HG03571 (cell line): ENCODE measurements around the gene ATRN.
"Not testable (repeated sequence)": the region's sequence is repeated elsewhere in the genome, so short reads cannot be mapped to it uniquely, and the experiment has no call there.

Source experiments
- ATAC-seq: cut with Tn5 transposase; IDR thresholded peaks from one replicate; pipeline ENCODE4 v1.9.1; 2021; ENCODE audit not compliant: unreplicated experiment

ATRN gene

GRCh38 chr20:3514012-3514642 is 43.3 kb downstream of the ATRN start:
- no peak for ATAC-seq

DNA sequence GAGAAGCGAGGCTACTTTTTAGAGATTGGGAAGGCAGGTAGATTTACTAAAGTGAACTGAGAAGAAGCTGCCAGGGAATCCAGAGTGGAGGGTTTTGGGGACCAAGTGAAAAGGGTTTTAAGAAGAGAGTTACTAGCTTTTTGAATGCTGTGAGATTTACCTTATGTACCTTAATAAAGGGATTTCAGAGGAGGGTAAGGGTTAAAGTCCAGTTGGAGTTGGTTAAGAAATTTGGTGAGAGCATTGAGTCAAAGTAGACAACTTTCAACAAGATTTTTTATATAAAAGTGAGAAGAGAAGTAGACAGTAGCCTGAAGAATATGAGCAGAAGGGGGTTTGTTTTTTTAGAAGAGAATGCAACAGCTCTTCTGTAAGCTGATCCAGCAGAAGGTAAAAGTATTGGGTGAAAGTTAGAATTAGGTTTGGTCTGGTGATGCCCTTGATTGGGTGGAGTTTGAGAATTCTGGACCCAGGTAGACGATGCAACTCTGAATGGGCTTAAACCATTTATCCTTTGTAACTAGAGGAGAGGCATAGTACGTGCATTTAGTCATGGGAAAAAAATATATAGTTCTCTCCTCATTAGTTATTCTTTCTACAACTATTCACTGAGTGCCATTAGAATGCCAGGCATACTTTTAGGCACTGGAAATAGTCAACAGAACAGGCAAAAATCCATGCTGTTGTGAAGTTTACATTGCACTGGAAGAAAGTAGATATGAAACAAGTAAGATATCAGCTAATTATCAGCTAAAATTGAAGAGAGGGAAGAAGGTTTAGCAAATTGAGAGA is 44.8 kb downstream of the ATRN start:
- no peak for ATAC-seq

GRCh38 chr20:3521852-3522740 is 51.3 kb downstream of the ATRN start:
- no peak for ATAC-seq

- ATAC-seq, result not testable (repeated sequence)
These were observed 53.9 kb downstream of the ATRN start for GRCh38 chr20:3524696-3525095.

GRCh38 chr20:3532089-3532615 is 61.3 kb downstream of the ATRN start:
- ATAC-seq, result no peak

DNA sequence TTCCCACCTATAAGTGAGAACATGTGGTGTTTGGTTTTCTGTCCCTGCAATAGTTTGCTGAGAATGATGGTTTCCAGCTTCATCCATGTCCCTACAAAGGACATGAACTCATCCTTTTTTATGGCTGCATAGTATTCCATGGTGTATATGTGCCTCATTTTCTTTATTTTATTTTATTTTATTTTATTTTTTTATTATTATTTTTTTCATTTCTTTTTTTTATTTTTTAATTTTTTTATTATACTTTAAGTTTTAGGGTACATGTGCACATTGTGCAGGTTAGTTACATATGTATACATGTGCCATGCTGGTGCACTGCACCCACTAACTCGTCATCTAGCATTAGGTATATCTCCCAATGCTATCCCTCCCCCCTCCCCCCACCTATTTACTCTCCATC is 66.9 kb downstream of the ATRN start:
- ATAC-seq, result not testable (repeated sequence)

DNA sequence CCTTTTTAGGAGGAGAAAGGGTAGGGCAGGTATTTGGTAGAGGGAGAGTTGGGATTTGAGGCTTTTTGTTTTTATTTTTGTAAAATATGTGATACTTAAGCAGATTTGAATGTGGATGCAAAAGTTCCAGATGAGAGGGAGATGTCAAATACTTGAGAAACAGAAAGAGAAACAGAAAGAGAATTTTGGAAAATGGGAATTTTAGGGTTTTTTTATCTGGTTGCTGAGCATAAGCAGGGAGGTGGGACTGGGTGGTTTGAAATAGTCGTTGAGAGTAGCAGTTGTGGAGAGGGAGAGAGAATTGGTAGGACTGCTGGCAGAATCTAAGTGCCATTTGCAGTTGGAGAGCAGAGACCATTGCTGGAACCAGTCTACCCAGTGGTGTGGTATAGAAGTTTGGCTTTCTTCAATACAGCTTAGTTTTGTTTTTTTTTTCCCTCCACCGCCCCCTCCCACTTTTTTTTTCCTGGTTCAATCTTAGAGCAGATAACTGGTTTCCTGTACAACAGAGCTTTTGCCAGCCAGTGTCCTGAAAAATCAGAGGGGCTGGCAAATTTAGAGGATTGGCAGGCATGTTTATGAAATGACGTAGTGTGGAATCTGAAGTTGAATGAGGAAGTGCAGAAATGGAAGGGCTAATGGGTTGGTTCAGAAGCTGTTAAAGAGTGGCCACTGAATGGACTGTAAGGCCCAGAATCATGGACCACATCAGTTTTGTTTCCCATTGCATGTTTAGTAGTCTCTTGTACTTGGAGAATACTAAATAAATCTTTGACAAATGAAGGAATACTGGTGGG is 68.7 kb downstream of the ATRN start:
- ATAC-seq, result no peak

DNA sequence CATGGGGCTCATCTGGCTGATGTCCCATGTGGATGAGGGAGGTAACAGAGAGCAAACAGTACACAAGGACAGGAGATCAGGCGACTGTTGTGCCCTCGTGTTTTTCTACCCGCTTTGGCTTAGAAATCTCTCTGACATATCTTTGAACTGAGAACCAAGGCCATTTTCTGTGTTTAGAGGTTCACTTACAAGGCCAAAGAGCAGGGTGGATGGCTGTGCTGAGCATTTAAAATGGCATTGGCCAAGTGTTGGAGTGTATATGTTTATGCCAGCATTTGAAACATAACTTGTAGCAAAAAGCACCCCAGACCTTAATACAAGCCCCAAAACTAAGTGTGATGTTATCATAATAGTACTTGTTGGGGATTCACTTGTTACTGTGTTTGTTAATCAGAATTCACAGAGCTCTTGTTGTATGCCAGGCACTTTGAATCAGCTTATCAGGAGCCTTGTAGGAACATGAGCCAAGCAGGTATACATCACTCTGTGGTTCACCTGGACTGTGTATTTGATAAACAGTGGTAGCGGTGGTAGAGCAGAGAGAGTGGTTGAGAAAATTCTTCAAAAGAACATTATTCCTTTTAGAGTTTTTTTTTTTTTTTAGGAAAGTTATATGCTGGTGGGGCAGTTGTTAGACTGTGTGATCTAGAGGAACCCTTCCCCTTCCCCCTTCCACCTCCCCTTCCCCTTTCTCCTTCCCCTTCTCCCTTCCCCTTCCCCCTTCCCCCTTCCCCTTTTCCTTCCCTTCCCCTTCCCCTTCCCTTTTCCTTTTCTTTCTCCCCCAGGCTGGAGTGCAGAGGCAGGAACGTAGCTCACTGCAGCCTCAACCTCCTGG is 71.3 kb downstream of the ATRN start:
- no peak for ATAC-seq

DNA sequence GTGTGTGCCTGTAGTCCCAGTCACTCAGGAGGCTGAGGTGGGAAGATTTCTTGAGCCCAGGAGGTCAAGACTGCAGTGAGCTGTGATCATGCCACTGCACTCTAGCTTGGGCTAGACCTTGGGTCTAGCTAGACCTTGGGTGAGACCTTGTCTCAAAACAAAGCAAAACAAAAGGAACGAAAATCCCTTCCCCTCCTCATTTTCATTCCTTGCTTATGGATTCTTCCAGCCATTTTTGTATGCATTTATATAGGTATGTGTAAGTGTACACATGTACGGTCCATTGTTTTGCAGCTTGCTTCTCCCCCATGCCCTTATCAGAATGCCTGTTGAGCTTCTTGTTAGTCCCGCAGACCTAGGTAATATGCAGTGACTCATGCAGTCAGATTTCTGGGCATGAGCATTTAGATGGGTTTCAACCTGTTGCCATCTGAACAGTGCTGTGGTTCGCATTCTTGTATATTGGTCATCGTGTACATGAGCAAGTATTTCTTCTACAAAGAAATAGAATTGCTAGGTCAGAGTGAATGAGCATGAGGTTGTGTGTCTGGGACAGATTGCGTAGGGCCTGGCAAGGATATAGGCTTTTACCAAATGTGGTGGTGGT is 73.2 kb downstream of the ATRN start:
- ATAC-seq, result no peak

DNA sequence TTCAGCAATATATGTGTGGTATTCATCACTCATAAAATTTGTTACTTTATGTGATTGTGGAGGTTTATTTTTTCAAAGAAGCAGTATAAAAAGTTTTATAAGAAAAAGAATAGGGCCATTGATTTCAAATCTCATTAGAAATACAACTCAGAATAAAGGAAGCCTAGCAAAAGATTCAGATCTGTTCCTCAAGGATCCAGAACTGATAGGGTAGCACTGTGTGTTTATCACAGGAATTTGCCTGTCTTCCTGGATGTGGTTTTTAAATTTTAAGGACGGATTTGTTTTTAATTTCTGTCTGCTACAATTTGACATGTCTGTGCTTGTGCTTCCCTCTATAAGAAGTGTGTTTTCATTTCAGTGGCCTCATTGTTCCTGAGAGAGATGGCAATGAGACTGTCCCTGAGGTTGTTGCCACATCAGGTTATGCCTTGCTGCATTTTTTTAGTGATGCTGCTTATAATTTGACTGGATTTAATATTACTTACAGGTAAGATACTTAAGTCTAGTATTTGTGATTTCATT is 74.6 kb downstream of the ATRN start:
- no peak for ATAC-seq

DNA sequence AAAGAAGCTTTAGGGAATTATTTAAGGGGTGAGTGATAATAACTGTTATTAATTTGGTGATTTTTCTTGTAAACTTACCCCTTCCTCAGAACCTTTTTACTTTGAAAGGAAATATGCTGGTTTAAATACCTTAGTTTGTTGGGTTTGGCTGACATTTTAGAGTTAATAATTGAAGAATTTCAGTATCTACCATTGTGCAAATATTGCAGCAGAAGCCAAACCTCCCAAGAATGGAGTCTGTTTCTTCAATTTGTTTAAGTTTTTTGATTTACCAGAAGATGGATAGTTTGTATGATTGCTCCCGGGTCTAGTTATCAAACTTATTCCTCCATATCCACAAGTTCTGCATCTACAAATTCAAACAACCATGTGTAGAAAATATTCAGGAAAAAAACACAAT is 77.1 kb downstream of the ATRN start:
- ATAC-seq, result no peak

DNA sequence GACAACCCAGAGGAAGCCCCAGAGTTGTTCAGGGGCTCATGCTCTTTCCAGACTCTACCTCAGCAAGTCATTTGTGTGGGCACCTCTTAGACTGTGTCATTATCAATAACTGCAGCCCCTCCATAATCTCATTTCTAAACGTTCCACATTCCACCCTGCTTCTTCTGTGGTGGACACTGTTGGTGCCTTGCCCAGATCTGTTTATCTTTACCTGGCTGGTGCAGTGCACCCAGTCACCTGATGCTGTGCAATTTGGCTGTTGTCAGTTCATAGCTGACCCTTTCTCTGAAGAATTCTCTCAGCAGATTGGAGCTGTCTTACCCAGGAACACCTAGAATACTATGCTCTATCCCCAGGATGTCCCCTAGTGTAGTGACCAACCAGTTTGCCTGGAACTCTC is 80.0 kb downstream of the ATRN start:
- no peak for ATAC-seq

DNA sequence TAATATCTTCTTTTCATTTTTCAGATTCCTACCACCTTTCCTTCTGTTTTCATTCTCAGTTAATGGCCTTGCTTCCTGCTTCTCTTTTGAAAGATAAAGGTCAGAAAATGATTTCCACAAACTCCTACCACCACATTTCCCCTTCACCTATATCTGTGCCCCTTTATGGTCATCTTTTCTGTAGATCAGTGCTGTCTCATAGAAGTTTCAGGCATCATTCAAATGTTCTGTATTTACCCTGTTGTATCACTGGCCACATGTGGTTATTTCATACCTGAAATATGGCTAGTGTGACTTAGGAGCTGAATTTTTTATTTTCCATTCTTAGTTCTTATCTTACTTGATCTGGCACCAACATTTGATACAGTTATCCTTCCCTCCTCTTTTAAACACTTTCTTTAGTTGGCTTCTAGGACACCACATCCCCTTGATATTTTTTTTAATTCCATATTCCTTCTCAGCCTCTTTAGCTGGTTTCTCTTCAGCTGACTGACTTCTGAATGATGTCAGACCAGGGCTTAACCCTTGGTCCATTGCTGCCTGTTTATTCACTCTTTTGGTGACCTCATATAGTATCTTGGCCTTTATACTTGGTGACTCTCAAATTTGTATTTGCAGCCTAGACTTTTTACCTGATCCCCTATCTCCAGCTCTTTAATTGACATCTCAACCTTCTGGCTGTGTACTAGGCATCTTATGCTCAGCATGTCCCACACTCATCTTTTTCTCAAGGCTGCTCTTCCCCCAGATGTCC is 81.0 kb downstream of the ATRN start:
- no peak for ATAC-seq

GRCh38 chr20:3553663-3554062 is 82.8 kb downstream of the ATRN start:
- no peak for ATAC-seq

- ATAC-seq, result no peak
These were observed 86.5 kb downstream of the ATRN start for GRCh38 chr20:3557237-3557785.

DNA sequence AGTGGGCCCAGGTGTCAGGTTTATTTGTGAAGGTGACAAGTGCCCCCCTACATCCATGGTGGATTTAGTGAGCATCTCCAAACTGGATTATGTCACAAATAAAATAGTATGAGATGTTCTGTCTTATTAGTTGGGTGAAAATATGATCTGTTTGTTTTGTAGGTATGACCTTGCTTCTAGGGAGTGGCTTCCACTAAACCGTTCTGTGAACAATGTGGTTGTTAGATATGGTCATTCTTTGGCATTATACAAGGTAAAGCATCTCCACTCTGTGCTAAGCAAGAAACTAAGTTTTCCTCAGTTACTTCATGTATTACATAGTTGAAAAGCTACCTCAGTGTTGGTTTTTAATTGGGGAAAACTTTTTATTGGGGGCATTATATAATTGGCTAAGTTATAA is 88.4 kb downstream of the ATRN start:
- ATAC-seq, result no peak

DNA sequence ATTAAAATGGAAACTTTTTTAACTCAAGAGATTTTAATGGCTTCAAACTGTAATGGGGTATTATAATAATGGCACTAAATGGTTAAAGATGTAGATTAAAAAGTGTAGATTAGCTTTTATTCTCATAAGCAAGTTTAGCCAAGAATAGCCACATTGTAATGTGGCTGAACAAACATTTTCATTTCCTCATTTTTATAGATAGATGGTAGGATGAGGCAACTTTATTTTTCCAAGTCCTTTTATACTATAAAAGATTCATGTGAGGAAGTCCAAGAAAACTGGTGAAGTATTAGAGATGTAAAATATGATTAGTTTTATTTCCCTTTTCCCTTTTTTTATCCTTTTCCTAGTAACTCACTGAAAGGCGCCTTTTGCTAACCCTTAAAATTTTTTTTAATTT is 88.8 kb downstream of the ATRN start:
- ATAC-seq, result no peak

DNA sequence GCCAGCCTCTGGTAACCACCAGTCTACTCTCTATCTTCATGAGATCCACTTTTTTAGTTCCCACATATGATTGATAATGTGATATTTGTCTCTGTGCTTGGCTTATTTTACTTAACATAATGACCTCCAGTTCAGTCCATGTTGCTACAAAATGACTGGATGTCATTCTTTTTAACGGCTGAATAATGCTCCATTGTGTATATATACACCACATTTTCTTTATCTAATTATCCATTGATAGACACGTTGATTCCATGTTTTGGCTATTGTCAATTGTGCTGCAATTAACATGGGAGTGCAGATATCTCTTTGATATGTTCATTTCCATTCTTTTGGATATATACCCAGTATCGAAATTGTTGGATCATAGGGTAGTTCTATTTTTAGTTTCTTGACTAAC is 89.3 kb downstream of the ATRN start:
- no peak for ATAC-seq
